ENCODE data around the gene UGT1A4.

The UGT1A4 gene

GRCh38 chr2:233718552-233718951, at the start of gene UGT1A4:
Gene UGT1A4 (plus strand): TSS chr2:233718736. CDS start chr2:233718821, 85 bp downstream.
- no peak for DNase-seq (ENCODE audit: low read depth)
- TF ChIP-seq CTCF (IDR thresholded peaks at IDR 0.05; ENCODE audit: insufficient read depth, low read depth, low read length, missing control alignments), result no peak

GRCh38 chr2:233671290-233672161, 47.0 kb upstream of the UGT1A4 start, which contains the start of gene UGT1A9:
Gene UGT1A9 (plus strand): TSS chr2:233671898. CDS start chr2:233671935, 37 bp downstream.
- no peak for DNase-seq (ENCODE audit: low read depth)
- TF ChIP-seq CTCF (IDR thresholded peaks at IDR 0.05; ENCODE audit: insufficient read depth, low read depth, low read length, missing control alignments), result no peak
- H3K4me3 ChIP-seq (ENCODE audit: low read length), result no peak within 1 kb of the TSS

More at GRCh38 chr2:233718552-233718951, at the start of gene UGT1A4:
- H3K4me3 ChIP-seq (ENCODE audit: low read length), result no peak within 1 kb of the TSS

GRCh38 chr2:233672886-233673285, 45.6 kb upstream of the UGT1A4 start:
- no peak for DNase-seq (ENCODE audit: low read depth)
- no peak overlapping the region for H3K4me3 ChIP-seq (ENCODE audit: low read length)
- TF ChIP-seq CTCF (IDR thresholded peaks at IDR 0.05; ENCODE audit: insufficient read depth, low read depth, low read length, missing control alignments), result no peak

- no peak overlapping the region for H3K4me3 ChIP-seq (ENCODE audit: low read length)
- DNase-seq (ENCODE audit: low read depth), result no peak
- TF ChIP-seq CTCF (IDR thresholded peaks at IDR 0.05; ENCODE audit: insufficient read depth, low read depth, low read length, missing control alignments), result no peak
Observed at GRCh38 chr2:233673896-233674295, 44.6 kb upstream of the UGT1A4 start.

GRCh38 chr2:233674314-233674713, 44.2 kb upstream of the UGT1A4 start:
- no peak for DNase-seq (ENCODE audit: low read depth)
- H3K4me3 ChIP-seq (ENCODE audit: low read length), result no peak overlapping the region
- TF ChIP-seq CTCF (IDR thresholded peaks at IDR 0.05; ENCODE audit: insufficient read depth, low read depth, low read length, missing control alignments), result no peak

GRCh38 chr2:233674995-233675394, 43.5 kb upstream of the UGT1A4 start:
- H3K4me3 ChIP-seq (ENCODE audit: low read length), result no peak overlapping the region
- DNase-seq (ENCODE audit: low read depth), result no peak
- peak; percentile 5 for TF ChIP-seq CTCF (IDR thresholded peaks at IDR 0.05; ENCODE audit: insufficient read depth, low read depth, low read length, missing control alignments)

Measured in epithelial cell of esophagus (primary cell).